ENCODE data around the gene TXNDC5. TPM values are rescaled to one million over a fixed set of nuclear protein-coding genes. Genes with fewer than 3 reads are reported as not detected.

The TXNDC5 gene
- total RNA-seq, 1 donor from 2014 or later: 39.5 TPM

- DNase-seq: no peak
- intact Hi-C loops (cut with DNase I): no loop called here
- no peak for ATAC-seq (ENCODE audit: poor library complexity)
Observed at GRCh38 chr6:7881765-7882500, 28.7 kb downstream of the TXNDC5 start.

- no peak for ATAC-seq (ENCODE audit: poor library complexity)
Observed at GRCh38 chr6:7880718-7881107, 29.9 kb downstream of the TXNDC5 start.

GRCh38 chr6:7879980-7880717 lies 30.4 kb downstream of the TXNDC5 start:
- no peak for ATAC-seq (ENCODE audit: poor library complexity)
- intact Hi-C loops (cut with DNase I): no loop called here
- no peak for DNase-seq

More at GRCh38 chr6:7880718-7881107, 29.9 kb downstream of the TXNDC5 start:
- intact Hi-C loops (cut with DNase I): no loop called here
- DNase-seq: no peak

GRCh38 chr6:7879579-7879978 lies 31.0 kb downstream of the TXNDC5 start:
- no peak for DNase-seq
- intact Hi-C loops (cut with DNase I): no loop called here
- no peak for ATAC-seq (ENCODE audit: poor library complexity)

- intact Hi-C loops (cut with DNase I): no loop called here
- no peak for DNase-seq
- no peak for ATAC-seq (ENCODE audit: poor library complexity)
Observed at GRCh38 chr6:7879043-7879442, 31.5 kb downstream of the TXNDC5 start.

GRCh38 chr6:7878401-7878964 lies 32.1 kb downstream of the TXNDC5 start:
- ATAC-seq (ENCODE audit: poor library complexity): no peak
- DNase-seq: no peak
- intact Hi-C loops (cut with DNase I): no loop called here

- ATAC-seq (ENCODE audit: poor library complexity) (no peak), DNase-seq (no peak)
Observed at GRCh38 chr6:7868926-7869325, 41.7 kb downstream of the TXNDC5 start.

GRCh38 chr6:7866526-7866925 lies 44.1 kb downstream of the TXNDC5 start:
- intact Hi-C loops (cut with DNase I): no loop called here
- no peak for ATAC-seq (ENCODE audit: poor library complexity)
- DNase-seq: no peak

More at GRCh38 chr6:7868926-7869325, 41.7 kb downstream of the TXNDC5 start:
- intact Hi-C loops (cut with DNase I): no loop called here

GRCh38 chr6:7865781-7866180 lies 44.8 kb downstream of the TXNDC5 start:
- intact Hi-C loops (cut with DNase I): no loop called here
- ATAC-seq (ENCODE audit: poor library complexity): peak; percentile 25
- DNase-seq: no peak

- intact Hi-C loops (cut with DNase I): no loop called here
- ATAC-seq (ENCODE audit: poor library complexity) (no peak), DNase-seq (no peak)
Observed at GRCh38 chr6:7859591-7859990, 51.0 kb downstream of the TXNDC5 start.

- intact Hi-C loops (cut with DNase I): no loop called here
- DNase-seq: no peak
- ATAC-seq (ENCODE audit: poor library complexity): no peak
Observed at GRCh38 chr6:7851780-7852179, 58.8 kb downstream of the TXNDC5 start.

GRCh38 chr6:7848229-7848628 lies 62.4 kb downstream of the TXNDC5 start:
- ATAC-seq (ENCODE audit: poor library complexity): no peak
- DNase-seq: no peak
- intact Hi-C loops (cut with DNase I): no loop called here

GRCh38 chr6:7846966-7847818 lies 63.4 kb downstream of the TXNDC5 start:
- DNase-seq (no peak), ATAC-seq (ENCODE audit: poor library complexity) (peak; percentile 81)
- intact Hi-C loops (cut with DNase I): no loop called here

GRCh38 chr6:7841781-7842468 lies 68.7 kb downstream of the TXNDC5 start:
- DNase-seq (no peak), ATAC-seq (ENCODE audit: poor library complexity) (no peak)
- intact Hi-C loops (cut with DNase I): no loop called here

- intact Hi-C loops (cut with DNase I): no loop called here
- ATAC-seq (ENCODE audit: poor library complexity): no peak
- no peak for DNase-seq
Observed at GRCh38 chr6:7836371-7837026, 74.1 kb downstream of the TXNDC5 start.

GRCh38 chr6:7833751-7834070 lies 76.9 kb downstream of the TXNDC5 start:
- intact Hi-C loops (cut with DNase I): no loop called here
- ATAC-seq (ENCODE audit: poor library complexity) (peak; percentile 12), DNase-seq (no peak)

GRCh38 chr6:7832904-7833750 lies 77.5 kb downstream of the TXNDC5 start:
- ATAC-seq (ENCODE audit: poor library complexity) (no peak), DNase-seq (no peak)
- intact Hi-C loops (cut with DNase I): no loop called here
